Measurements from ENCODE around the gene HOXA7.

GRCh38 chr7:27160145-27160545, 3.7 kb upstream of the HOXA7 start:
- no peak for TF ChIP-seq EZH2 (IDR thresholded peaks at IDR 0.05)
- no peak for TF ChIP-seq CTCF (IDR thresholded peaks at IDR 0.05)
- TF ChIP-seq EZH2phosphoT487 (IDR thresholded peaks at IDR 0.05), result no peak

Data from neural progenitor cell (in vitro differentiated cells).